CD14-positive monocyte (primary cell): Measurements from ENCODE around the gene CNTN2. TPM values are rescaled to one million over a fixed set of nuclear protein-coding genes. Genes with fewer than 3 reads are reported as not detected.

Experiments used
- DNase-seq, 3 donors: peaks; one replicate each; pipeline ENCODE4 v3.0.0-alpha.2; 2011 to 2022
- H2AFZ ChIP-seq: 2 replicates; pipeline ENCODE4 v1.6.0; 2012; ENCODE audit warnings: mild to moderate bottlenecking, low read depth, low read length, inconsistent platforms; ENCODE audit not compliant: insufficient read depth, poor library complexity, severe bottlenecking
- H3K27ac ChIP-seq, 2 donors: 1 replicate in 1 of 2; 2 replicates in 1 of 2; pipeline ENCODE4 v1.5.1; 2012 to 2013; ENCODE audit warnings: low read length in 2 of 2, control low read depth in 1 of 2, inconsistent platforms in 1 of 2, low read depth in 1 of 2, mild to moderate bottlenecking in 1 of 2
- H3K27me3 ChIP-seq, 2 donors: one replicate each; pipeline versions ENCODE4 v1.6.0 to v1.6.1; 2011 to 2013; ENCODE audit warnings: low read length in 2 of 2; ENCODE audit not compliant: control insufficient read depth in 2 of 2, insufficient read depth in 2 of 2
- H3K36me3 ChIP-seq, 2 donors: replicated peaks in 1 of 2; 1 replicate in 1 of 2; 2 replicates in 1 of 2; pipeline versions ENCODE4 v1.5.1 to v1.6.1; 2012 to 2013; ENCODE audit warnings: low read length in 2 of 2, control low read depth in 1 of 2, inconsistent platforms in 1 of 2, mild to moderate bottlenecking in 1 of 2; ENCODE audit not compliant: insufficient read depth in 2 of 2, control insufficient read depth in 1 of 2
- H3K4me1 ChIP-seq, 2 donors: 1 replicate in 1 of 2; 2 replicates in 1 of 2; pipeline versions ENCODE4 v1.5.1 to v1.6.1; 2012 to 2013; ENCODE audit warnings: low read length in 2 of 2, control low read depth in 1 of 2, inconsistent platforms in 1 of 2, mild to moderate bottlenecking in 1 of 2, moderate library complexity in 1 of 2; ENCODE audit not compliant: insufficient read depth in 2 of 2, control insufficient read depth in 1 of 2
- H3K4me2 ChIP-seq: replicated peaks from 2 replicates; pipeline ENCODE3; 2012; ENCODE audit warnings: low read length, moderate library complexity, mild to moderate bottlenecking; ENCODE audit not compliant: poor library complexity, severe bottlenecking; ENCODE audit errors: extremely low read depth
- H3K4me3 ChIP-seq, 3 experiments: fragments of 200-600 bp in 1 of 3; sonication (generic) in 1 of 3; replicated peaks in 1 of 3; 1 replicate in 2 of 3; 2 replicates in 1 of 3; pipeline ENCODE4 v1.5.1; 2011 to 2013; ENCODE audit warnings: low read length in 3 of 3, mild to moderate bottlenecking in 3 of 3, control low read depth in 2 of 3, low read depth in 2 of 3, inconsistent platforms in 1 of 3, moderate library complexity in 1 of 3
- H3K79me2 ChIP-seq: 2 replicates; pipeline ENCODE4 v1.6.0; 2012; ENCODE audit warnings: mild to moderate bottlenecking, control low read depth, inconsistent platforms, low read length, moderate library complexity; ENCODE audit not compliant: insufficient read depth
- H3K9ac ChIP-seq: 2 replicates; pipeline ENCODE4 v1.6.0; 2017; ENCODE audit warnings: low read length, mild to moderate bottlenecking; ENCODE audit not compliant: insufficient read depth, poor library complexity, severe bottlenecking
- H3K9me3 ChIP-seq, 2 donors: replicated peaks in 1 of 2; 1 replicate in 1 of 2; 2 replicates in 1 of 2; pipeline versions ENCODE4 v1.5.1 to v1.6.1; 2012 to 2013; ENCODE audit warnings: low read length in 2 of 2, control low read depth in 1 of 2; ENCODE audit not compliant: control insufficient read depth in 1 of 2, insufficient read depth in 1 of 2
- H4K20me1 ChIP-seq: 2 replicates; pipeline ENCODE4 v1.6.0; 2012; ENCODE audit warnings: mild to moderate bottlenecking, low read length, control low read depth, moderate library complexity; ENCODE audit not compliant: insufficient read depth
- H3K27ac Mint-ChIP-seq, 7 donors: one replicate each; pipeline ENCODE4 v1.8.0; 2020; ENCODE audit warnings: mild to moderate bottlenecking in 7 of 7, mixed read lengths in 7 of 7, moderate library complexity in 6 of 7, inconsistent platforms in 2 of 7
- H3K27me3 Mint-ChIP-seq, 3 donors: one replicate each; pipeline ENCODE4 v1.8.0; 2021 to 2022; ENCODE audit warnings: low read depth in 3 of 3, mild to moderate bottlenecking in 3 of 3, mixed read lengths in 3 of 3, moderate library complexity in 3 of 3, inconsistent platforms in 1 of 3
- H3K36me3 Mint-ChIP-seq, 2 donors: one replicate each; pipeline ENCODE4 v1.8.0; 2020; ENCODE audit warnings: mixed read lengths in 2 of 2, inconsistent platforms in 1 of 2, mild to moderate bottlenecking in 1 of 2
- H3K4me1 Mint-ChIP-seq: one replicate; pipeline ENCODE4 v1.8.0; 2020; ENCODE audit warnings: mild to moderate bottlenecking, mixed read lengths
- H3K4me3 Mint-ChIP-seq, 2 donors: one replicate each; pipeline ENCODE4 v1.8.0; 2020; ENCODE audit warnings: mild to moderate bottlenecking in 2 of 2, mixed read lengths in 2 of 2, moderate library complexity in 1 of 2
- H3K9me3 Mint-ChIP-seq, 7 donors: one replicate each; pipeline ENCODE4 v1.8.0; 2020 to 2022; ENCODE audit warnings: mixed read lengths in 7 of 7, mild to moderate bottlenecking in 6 of 7, moderate library complexity in 6 of 7, inconsistent platforms in 2 of 7
- whole genome bisulfite sequencing: methylation state at CpG from one replicate; pipeline ENCODE4 v1.1.5; 2013; ENCODE audit warnings: missing lambda C conversion rate; ENCODE audit not compliant: insufficient coverage; 5-methylcytosine and 5-hydroxymethylcytosine counted together
- intact Hi-C, 2 donors: fragments of 100-400 bp; cut with micrococcal nuclease; formaldehyde crosslinking; loops; one replicate each; pipeline versions ENCODE4 v1.15.0 to v1.15.1; 2023
- polyA plus RNA-seq, 3 donors: library from polyadenylated mRNA; depleted of rRNA in 1 of 3; unstranded in 2 of 3; stranded (reverse) in 1 of 3; fragments of 300-500 nt in 2 of 3; fragments of >200 nt in 1 of 3; fragmentation: Illumina TruSeq in 2 of 3; gene quantifications; 1 replicate in 2 of 3; 2 replicates in 1 of 3; pipeline ENCODE4 v1.2.3, GENCODE V29; 2012 to 2021
- TF ChIP-seq, protein P1 (sequence below): fragments of 200-600 bp; IDR thresholded peaks from one replicate; pipeline ENCODE4 v1.8.0; 2022; ENCODE audit warnings: antibody characterized with exemption, mild to moderate bottlenecking

The CNTN2 gene
- polyA plus RNA-seq, 3 donors, result not detected

DNA sequence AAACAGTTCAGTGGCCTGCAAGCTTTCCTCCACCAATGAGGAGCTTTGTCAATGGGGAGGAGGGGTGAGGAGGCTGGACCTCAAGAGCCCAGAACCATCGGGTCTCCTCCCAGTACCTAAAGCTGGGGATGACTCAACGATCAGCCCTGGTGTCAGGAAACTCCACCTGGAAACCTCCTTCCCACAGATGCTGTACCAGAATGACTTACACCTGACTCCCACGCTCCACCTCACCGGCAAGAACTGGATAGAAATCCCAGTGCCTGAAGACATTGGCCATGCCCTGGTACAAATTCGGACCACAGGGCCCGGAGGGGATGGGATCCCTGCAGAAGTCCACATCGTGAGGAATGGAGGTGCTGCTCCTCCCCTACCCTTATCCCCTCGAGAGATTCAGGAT, 29.9 kb downstream of the CNTN2 start:
- no peaks in the 10 kb centered on the region for H4K20me1 ChIP-seq
- DNase-seq, result no peak
- no peak overlapping the region for H3K9ac ChIP-seq
- no peak overlapping the region for H2AFZ ChIP-seq
- Mint-ChIP-seq H3K4me3 (no peak overlapping the region), H3K9me3 (no peaks in the 10 kb centered on the region), H3K27ac (peak overlapping the region in 1 of 7 donors; percentile 70), H3K4me1 (no peaks in the 10 kb centered on the region), H3K27me3 (peaks cover 0 to 2% (median 2%) of the 10 kb centered on the region in 3 donors), H3K36me3 (no peaks in the 10 kb centered on the region)
- intact Hi-C loops, result no loop called here
- no peaks in the 10 kb centered on the region for H3K4me1 ChIP-seq
- 85% methylated on average over 6 of the region's 8 CpGs for WGBS
- H3K4me2 ChIP-seq, result no peak overlapping the region
- no peak overlapping the region for H3K27ac ChIP-seq
- TF ChIP-seq, protein P1, sequence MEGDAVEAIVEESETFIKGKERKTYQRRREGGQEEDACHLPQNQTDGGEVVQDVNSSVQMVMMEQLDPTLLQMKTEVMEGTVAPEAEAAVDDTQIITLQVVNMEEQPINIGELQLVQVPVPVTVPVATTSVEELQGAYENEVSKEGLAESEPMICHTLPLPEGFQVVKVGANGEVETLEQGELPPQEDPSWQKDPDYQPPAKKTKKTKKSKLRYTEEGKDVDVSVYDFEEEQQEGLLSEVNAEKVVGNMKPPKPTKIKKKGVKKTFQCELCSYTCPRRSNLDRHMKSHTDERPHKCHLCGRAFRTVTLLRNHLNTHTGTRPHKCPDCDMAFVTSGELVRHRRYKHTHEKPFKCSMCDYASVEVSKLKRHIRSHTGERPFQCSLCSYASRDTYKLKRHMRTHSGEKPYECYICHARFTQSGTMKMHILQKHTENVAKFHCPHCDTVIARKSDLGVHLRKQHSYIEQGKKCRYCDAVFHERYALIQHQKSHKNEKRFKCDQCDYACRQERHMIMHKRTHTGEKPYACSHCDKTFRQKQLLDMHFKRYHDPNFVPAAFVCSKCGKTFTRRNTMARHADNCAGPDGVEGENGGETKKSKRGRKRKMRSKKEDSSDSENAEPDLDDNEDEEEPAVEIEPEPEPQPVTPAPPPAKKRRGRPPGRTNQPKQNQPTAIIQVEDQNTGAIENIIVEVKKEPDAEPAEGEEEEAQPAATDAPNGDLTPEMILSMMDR, result no peak
- no peaks in the 10 kb centered on the region for H3K27me3 ChIP-seq
- H3K36me3 ChIP-seq, result no peaks in the 10 kb centered on the region
- H3K9me3 ChIP-seq, result no peaks in the 10 kb centered on the region
- no peaks in the 10 kb centered on the region for H3K79me2 ChIP-seq
- H3K4me3 ChIP-seq, result no peak overlapping the region

GRCh38 chr1:205073511-205073910, 30.5 kb downstream of the CNTN2 start:
- Mint-ChIP-seq H3K4me3 (no peak overlapping the region), H3K36me3 (no peaks in the 10 kb centered on the region), H3K27me3 (peaks cover 0 to 2% (median 2%) of the 10 kb centered on the region in 3 donors), H3K27ac (no peak overlapping the region), H3K4me1 (no peaks in the 10 kb centered on the region), H3K9me3 (no peaks in the 10 kb centered on the region)
- Histone ChIP-seq H3K79me2 (no peaks in the 10 kb centered on the region), H3K4me3 (no peak overlapping the region), H3K9ac (no peak overlapping the region), H2AFZ (no peak overlapping the region), H3K4me2 (no peak overlapping the region), H3K4me1 (no peaks in the 10 kb centered on the region), H3K36me3 (no peaks in the 10 kb centered on the region), H3K9me3 (no peaks in the 10 kb centered on the region), H3K27ac (no peak overlapping the region), H3K27me3 (no peaks in the 10 kb centered on the region), H4K20me1 (no peaks in the 10 kb centered on the region)
- DNase-seq, result no peak
- TF ChIP-seq, protein P1, result no peak
- intact Hi-C loops, result no loop called here
- 91% methylated on average over 7 of the region's 12 CpGs for WGBS
